IMR-90 (cell line): ENCODE results near the gene STAP2. TPM values are rescaled to one million over a fixed set of nuclear protein-coding genes. Genes with fewer than 3 reads are reported as not detected.

Source experiments
- ATAC-seq: fragments of 200-7000 bp; cut with Tn5 transposase; 2 replicates; pipeline ENCODE4 v1.9.1; 2020; ENCODE audit warnings: low read depth, mild to moderate bottlenecking, moderate library complexity
- BruUV-seq: library from RNA; stranded (reverse); fragments of 400-500 nt; replicated peaks from 2 replicates; lab custom pipeline; 2021; lab: Mats Ljungman, UMichigan
- CTCF ChIA-PET: fragments of 300-600 bp; formaldehyde crosslinking; extraction: SDS; loops from one replicate; lab custom pipeline; 2021; ENCODE audit warnings: antibody characterized with exemption; lab: Yijun Ruan, JAX
- POLR2A ChIA-PET: fragments of 300-600 bp; sonication (Branson Sonifier 250); formaldehyde crosslinking; loops from one replicate; lab custom pipeline; 2022; ENCODE audit warnings: antibody characterized with exemption; ENCODE audit not compliant: unreplicated experiment; lab: Charles Lee
- DNase-seq: peaks from one replicate; pipeline ENCODE4 v3.0.0; 2013
- H2AFZ ChIP-seq: replicated peaks from 2 replicates; pipeline ENCODE3; 2013; ENCODE audit warnings: low read length, mild to moderate bottlenecking; ENCODE audit not compliant: poor library complexity
- H2AK5ac ChIP-seq: 2 replicates; pipeline ENCODE4 v1.6.1; 2013; ENCODE audit warnings: low read depth, low read length, inconsistent platforms
- H2AK9ac ChIP-seq: replicated peaks from 2 replicates; pipeline ENCODE3; 2013; ENCODE audit warnings: mild to moderate bottlenecking, low read depth, low read length, moderate library complexity; ENCODE audit not compliant: poor library complexity
- H2BK120ac ChIP-seq: 2 replicates; pipeline ENCODE4 v1.6.1; 2013; ENCODE audit warnings: low read depth, low read length, inconsistent platforms
- H2BK15ac ChIP-seq: 3 replicates; pipeline ENCODE4 v1.6.1; 2013; ENCODE audit warnings: low read depth, low read length, inconsistent platforms
- H2BK20ac ChIP-seq: 2 replicates; pipeline ENCODE4 v1.6.1; 2013; ENCODE audit warnings: low read depth, mild to moderate bottlenecking, inconsistent platforms, low read length, moderate library complexity
- H2BK5ac ChIP-seq: 2 replicates; pipeline ENCODE4 v1.6.1; 2013; ENCODE audit warnings: mild to moderate bottlenecking, low read depth, low read length, inconsistent platforms; ENCODE audit not compliant: poor library complexity, severe bottlenecking
- H3K14ac ChIP-seq: replicated peaks from 2 replicates; pipeline ENCODE4 v1.6.1; 2013; ENCODE audit warnings: low read depth, low read length, inconsistent platforms
- H3K18ac ChIP-seq: 2 replicates; pipeline ENCODE4 v1.6.1; 2013; ENCODE audit warnings: low read depth, low read length, control low read depth
- H3K23ac ChIP-seq: 2 replicates; pipeline ENCODE4 v1.6.1; 2013; ENCODE audit warnings: low read depth, low read length, inconsistent platforms
- H3K27ac ChIP-seq: 2 replicates; pipeline ENCODE4 v1.5.1; 2013; ENCODE audit warnings: mild to moderate bottlenecking, control low read depth, low read length; ENCODE audit not compliant: insufficient read depth
- H3K27me3 ChIP-seq: 2 replicates; pipeline ENCODE4 v1.6.1; 2013; ENCODE audit warnings: low read length; ENCODE audit not compliant: control insufficient read depth, insufficient read depth
- H3K36me3 ChIP-seq: 2 replicates; pipeline ENCODE4 v1.6.1; 2013; ENCODE audit warnings: low read length, mixed read lengths; ENCODE audit not compliant: control insufficient read depth, insufficient read depth
- H3K4ac ChIP-seq: 2 replicates; pipeline ENCODE4 v1.6.1; 2013; ENCODE audit warnings: low read depth, low read length, inconsistent platforms
- H3K4me1 ChIP-seq: 2 replicates; pipeline ENCODE4 v1.6.1; 2013; ENCODE audit warnings: low read length, mixed read lengths; ENCODE audit not compliant: control insufficient read depth, insufficient read depth
- H3K4me2 ChIP-seq: 2 replicates; pipeline ENCODE4 v1.6.1; 2013; ENCODE audit warnings: low read depth, mild to moderate bottlenecking, control low read depth, low read length, moderate library complexity
- H3K4me3 ChIP-seq: 2 replicates; pipeline ENCODE4 v1.5.1; 2013; ENCODE audit warnings: low read depth, mild to moderate bottlenecking, control low read depth, low read length, moderate library complexity; ENCODE audit not compliant: insufficient read depth
- H3K56ac ChIP-seq: 2 replicates; pipeline ENCODE4 v1.6.1; 2013; ENCODE audit warnings: low read length, inconsistent platforms; ENCODE audit not compliant: insufficient read depth; ENCODE audit errors: extremely low read depth
- H3K79me1 ChIP-seq, 2 experiments: 2 replicates each; pipeline ENCODE4 v1.6.1; 2013; ENCODE audit warnings: low read length in 2 of 2, inconsistent platforms in 1 of 2, low read depth in 1 of 2
- H3K9ac ChIP-seq: 2 replicates; pipeline ENCODE4 v1.6.1; 2013; ENCODE audit warnings: low read depth, low read length, control low read depth
- H3K9me1 ChIP-seq: 2 replicates; pipeline ENCODE4 v1.6.1; 2013; ENCODE audit warnings: low read length, inconsistent platforms; ENCODE audit not compliant: insufficient read depth
- H3K9me3 ChIP-seq: 2 replicates; pipeline ENCODE4 v1.6.1; 2013; ENCODE audit warnings: low read length; ENCODE audit not compliant: control insufficient read depth, insufficient read depth
- H4K20me1 ChIP-seq: 2 replicates; pipeline ENCODE4 v1.6.1; 2013; ENCODE audit warnings: low read length, inconsistent platforms; ENCODE audit not compliant: insufficient read depth
- H4K5ac ChIP-seq: 2 replicates; pipeline ENCODE4 v1.6.1; 2013; ENCODE audit warnings: mild to moderate bottlenecking, low read depth, low read length, control low read depth
- H4K8ac ChIP-seq, 2 experiments: 2 replicates each; pipeline ENCODE4 v1.6.1; 2013; ENCODE audit warnings: low read depth in 2 of 2, low read length in 2 of 2, control low read depth in 1 of 2, inconsistent platforms in 1 of 2
- H4K91ac ChIP-seq: 2 replicates; pipeline ENCODE4 v1.6.1; 2013; ENCODE audit warnings: low read depth, low read length, inconsistent platforms; ENCODE audit not compliant: insufficient read depth
- BHLHE40 ChIP-seq: fragments of 150-350 bp; IDR thresholded peaks from 2 replicates; pipeline ENCODE4 v1.6.1; 2016; ENCODE audit warnings: mild to moderate bottlenecking, low read depth, low read length
- CEBPB ChIP-seq: IDR thresholded peaks from 2 replicates; pipeline ENCODE4 v1.6.1; 2012; ENCODE audit warnings: low read depth, low read length, improper control_type of control experiment
- CHD1 ChIP-seq: IDR thresholded peaks from 2 replicates; pipeline ENCODE4 v1.6.1; 2012; ENCODE audit warnings: low read depth, low read length, improper control_type of control experiment
- CTCF ChIP-seq: conservative IDR thresholded peaks from 2 replicates; pipeline ENCODE4 v1.5.1; 2012; ENCODE audit warnings: mild to moderate bottlenecking, low read depth, low read length, improper control_type of control experiment
- ELK1 ChIP-seq: fragments of 150-350 bp; IDR thresholded peaks from 2 replicates; pipeline ENCODE4 v1.6.1; 2016; ENCODE audit warnings: low read depth, mild to moderate bottlenecking, low read length, moderate library complexity, borderline replicate concordance
- FOS ChIP-seq: fragments of 150-350 bp; IDR thresholded peaks from 2 replicates; pipeline ENCODE4 v1.6.1; 2016; ENCODE audit warnings: low read depth, low read length
- MAFK ChIP-seq: IDR thresholded peaks from 2 replicates; pipeline ENCODE4 v1.6.1; 2012; ENCODE audit warnings: low read depth, low read length, improper control_type of control experiment
- MAZ ChIP-seq: IDR thresholded peaks from 2 replicates; pipeline ENCODE4 v1.6.1; 2012; ENCODE audit warnings: low read depth, mild to moderate bottlenecking, low read length, improper control_type of control experiment, moderate library complexity, borderline replicate concordance
- MXI1 ChIP-seq: IDR thresholded peaks from 2 replicates; pipeline ENCODE4 v1.6.1; 2012; ENCODE audit warnings: low read depth, mild to moderate bottlenecking, low read length, moderate library complexity, borderline replicate concordance
- NFE2L2 ChIP-seq: fragments of 150-350 bp; IDR thresholded peaks from 2 replicates; pipeline ENCODE4 v1.6.1; 2016; ENCODE audit warnings: low read depth, mild to moderate bottlenecking, low read length
- POLR2A ChIP-seq: IDR thresholded peaks from 2 replicates; pipeline ENCODE4 v1.6.1; 2012; ENCODE audit warnings: mild to moderate bottlenecking, low read depth, low read length
- RAD21 ChIP-seq: IDR thresholded peaks from 2 replicates; pipeline ENCODE4 v1.6.1; 2012; ENCODE audit warnings: low read length, improper control_type of control experiment
- RCOR1 ChIP-seq: IDR thresholded peaks from 2 replicates; pipeline ENCODE4 v1.6.1; 2012; ENCODE audit warnings: mild to moderate bottlenecking, low read length, improper control_type of control experiment; ENCODE audit not compliant: insufficient replicate concordance
- RFX5 ChIP-seq: IDR thresholded peaks from 2 replicates; pipeline ENCODE4 v1.8.0; 2012; ENCODE audit warnings: low read depth, mild to moderate bottlenecking, low read length, moderate library complexity
- SMC3 ChIP-seq: fragments of 150-350 bp; IDR thresholded peaks from 2 replicates; pipeline ENCODE4 v1.6.1; 2016; ENCODE audit warnings: low read depth, mild to moderate bottlenecking, antibody characterized with exemption, low read length, moderate library complexity
- USF2 ChIP-seq: fragments of 150-350 bp; IDR thresholded peaks from 2 replicates; pipeline ENCODE4 v1.6.1; 2017; ENCODE audit warnings: mild to moderate bottlenecking, antibody characterized with exemption, low read length, low read depth
- WGBS, 2 experiments: methylation state at CpG; one replicate each; pipeline versions ENCODE4 v1.1.5 to v1.1.7; 2013; ENCODE audit warnings: missing lambda C conversion rate in 2 of 2; ENCODE audit not compliant: insufficient read length in 1 of 2; ENCODE audit errors: extremely low coverage in 2 of 2; 5-methylcytosine and 5-hydroxymethylcytosine counted together
- dilution Hi-C: fragments of 300-500 bp; cut with HindIII; formaldehyde crosslinking; loops from one replicate; pipeline ENCODE4 v1.14.3; 2018; ENCODE audit warnings: low sequenced_read_pairs; ENCODE audit not compliant: unreplicated experiment
- in situ Hi-C: fragments of 300-500 bp; cut with MboI; formaldehyde crosslinking; loops from 3 replicates; pipeline ENCODE4 v1.14.3; 2019; ENCODE audit warnings: low sequenced_read_pairs, inconsistent platforms, mixed read lengths
- intact Hi-C: fragments of 100-400 bp; cut with micrococcal nuclease; formaldehyde crosslinking; loops from 2 replicates; pipeline ENCODE4 v1.10.0; 2022
- polyA plus RNA-seq, 3 experiments: library from polyadenylated mRNA; depleted of rRNA; stranded (reverse); fragments of >200 nt; gene quantifications; 2 replicates each; pipeline ENCODE4 v1.2.3, GENCODE V29; 2012; ENCODE audit warnings: low replicate concordance in 1 of 3
- total RNA-seq: library from RNA; depleted of rRNA; stranded (reverse); fragments of >200 nt; gene quantifications from 2 replicates; pipeline ENCODE4 v1.2.3, GENCODE V29; 2012

Gene STAP2
- total and polyA plus RNA-seq, 2 of the 4 experiments (the other 2 are of a cell fraction): 1.3 to 3.4 TPM

- peaks cover 5% of the 10 kb centered on the region; the same call in 1 of the 2 replicates for H3K36me3 ChIP-seq
- H3K79me1 ChIP-seq: peaks cover 0 to 3% of the 10 kb centered on the region in 2 experiments; a peak in 1 of 4 replicates
- no peak overlapping the region for H4K8ac ChIP-seq
- H4K5ac ChIP-seq: no peak overlapping the region
- H4K20me1 ChIP-seq: no peaks in the 10 kb centered on the region
- H2BK20ac ChIP-seq: no peak overlapping the region
- BruUV-seq: no TSS peak
- H2AK9ac ChIP-seq: no peak overlapping the region
- no peak overlapping the region for H3K23ac ChIP-seq
- H2BK15ac ChIP-seq: no peak overlapping the region
- POLR2A ChIA-PET: no interaction called here
- no peaks in the 10 kb centered on the region for H3K4me1 ChIP-seq
- no peak overlapping the region for H2AFZ ChIP-seq
- no peak overlapping the region for H2BK120ac ChIP-seq
- H2BK5ac ChIP-seq: no peak overlapping the region
- dilution Hi-C loops: no loop called here
- no peak overlapping the region for H3K9ac ChIP-seq
- H3K9me1 ChIP-seq: peaks cover 6% of the 10 kb centered on the region; the same call in 1 of the 2 replicates
- DNase-seq (no peak), ATAC-seq (no peak)
- H3K4ac ChIP-seq: no peak overlapping the region
- 95% methylated on average over 10 of the region's 16 CpGs; no CpG with 5 or more reads in 1 of the 2 experiments for WGBS, 2 experiments
- CTCF ChIA-PET: no interaction called here
- H3K14ac ChIP-seq: no peak overlapping the region
- no peaks in the 10 kb centered on the region for H3K9me3 ChIP-seq
- TF ChIP-seq NFE2L2: no peak
- no peak for TF ChIP-seq FOS
- TF ChIP-seq USF2: no peak
- no peak for TF ChIP-seq RFX5
- TF ChIP-seq RAD21: no peak
- TF ChIP-seq MAFK: no peak
- TF ChIP-seq MXI1: no peak
- no peak for TF ChIP-seq SMC3
- TF ChIP-seq RCOR1: no peak
- no peak for TF ChIP-seq POLR2A
- TF ChIP-seq BHLHE40: no peak
- TF ChIP-seq CTCF: no peak
- TF ChIP-seq MAZ: no peak
- no peak for TF ChIP-seq ELK1
- TF ChIP-seq CHD1: no peak
- TF ChIP-seq CEBPB: no peak
- H4K91ac ChIP-seq: no peak overlapping the region
- no peak overlapping the region for H3K27ac ChIP-seq
- H3K4me3 ChIP-seq: no peak overlapping the region
- intact Hi-C loops: no loop called here
- no peak overlapping the region for H3K4me2 ChIP-seq
- no peak overlapping the region for H3K18ac ChIP-seq
- no peak overlapping the region for H3K56ac ChIP-seq
- H3K27me3 ChIP-seq: no peaks in the 10 kb centered on the region
- no peak overlapping the region; the same call in 1 of the 2 replicates for H2AK5ac ChIP-seq
- in situ Hi-C loops: no loop called here
These were observed 33.0 kb downstream of the STAP2 start for GRCh38 chr19:4305659-4306058.
